ENCODE results near the gene ZNF165. TPM values are rescaled to one million over a fixed set of nuclear protein-coding genes. Genes with fewer than 3 reads are reported as not detected.
"Not testable (repeated sequence)": the region's sequence is repeated elsewhere in the genome, so short reads cannot be mapped to it uniquely, and the experiment has no call there.

Gene ZNF165
- polyA plus RNA-seq, 1 of the 3 experiments (the other 2 are of a cell fraction) = 0.25 TPM

DNA sequence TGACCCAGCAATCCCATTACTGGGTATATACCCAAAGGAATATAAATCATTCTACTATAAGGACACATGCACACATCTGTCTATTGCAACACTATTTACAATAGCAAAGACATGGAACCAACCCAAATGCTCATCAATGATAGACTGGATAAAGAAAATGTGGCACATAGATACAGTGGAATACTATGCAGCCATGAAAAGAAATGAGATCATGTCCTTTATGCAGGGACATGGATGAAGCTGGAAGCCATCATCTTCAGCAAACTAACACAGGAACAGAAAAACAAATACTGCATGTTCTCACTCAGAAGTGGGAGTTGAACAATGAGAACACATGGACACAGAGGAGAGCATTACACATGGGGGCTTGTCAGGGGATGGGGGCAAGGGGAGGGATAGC, 22.3 kb downstream of the ZNF165 start:
- DNase-seq; CTCF ChIA-PET; H3K9me2 ChIP-seq; H2AFZ ChIP-seq (ENCODE audit: low read depth); POLR2A ChIA-PET; H3K79me2 ChIP-seq (ENCODE audit: insufficient read depth); H4K20me1 ChIP-seq (ENCODE audit: insufficient read depth); H3K36me3 ChIP-seq (replicated peaks in 1 of 2; ENCODE audit: control insufficient read depth in 1 of 2, insufficient read depth in 2 of 2, low read length in 1 of 2); H3F3A ChIP-seq (replicated peaks; ENCODE audit: insufficient read depth); H3K4me1 ChIP-seq (ENCODE audit: control insufficient read depth in 1 of 2, insufficient read depth in 2 of 2, low read depth in 1 of 2, low read length in 1 of 2); H3K4me3 ChIP-seq (ENCODE audit: low read depth in 2 of 2, low read length in 1 of 2); H3K9ac ChIP-seq; H3K27ac ChIP-seq (ENCODE audit: low read depth in 2 of 2, low read length in 1 of 2); H3K4me2 ChIP-seq; H3K27me3 ChIP-seq (ENCODE audit: insufficient read depth); H3K9me3 ChIP-seq: not testable (repeated sequence)

DNA sequence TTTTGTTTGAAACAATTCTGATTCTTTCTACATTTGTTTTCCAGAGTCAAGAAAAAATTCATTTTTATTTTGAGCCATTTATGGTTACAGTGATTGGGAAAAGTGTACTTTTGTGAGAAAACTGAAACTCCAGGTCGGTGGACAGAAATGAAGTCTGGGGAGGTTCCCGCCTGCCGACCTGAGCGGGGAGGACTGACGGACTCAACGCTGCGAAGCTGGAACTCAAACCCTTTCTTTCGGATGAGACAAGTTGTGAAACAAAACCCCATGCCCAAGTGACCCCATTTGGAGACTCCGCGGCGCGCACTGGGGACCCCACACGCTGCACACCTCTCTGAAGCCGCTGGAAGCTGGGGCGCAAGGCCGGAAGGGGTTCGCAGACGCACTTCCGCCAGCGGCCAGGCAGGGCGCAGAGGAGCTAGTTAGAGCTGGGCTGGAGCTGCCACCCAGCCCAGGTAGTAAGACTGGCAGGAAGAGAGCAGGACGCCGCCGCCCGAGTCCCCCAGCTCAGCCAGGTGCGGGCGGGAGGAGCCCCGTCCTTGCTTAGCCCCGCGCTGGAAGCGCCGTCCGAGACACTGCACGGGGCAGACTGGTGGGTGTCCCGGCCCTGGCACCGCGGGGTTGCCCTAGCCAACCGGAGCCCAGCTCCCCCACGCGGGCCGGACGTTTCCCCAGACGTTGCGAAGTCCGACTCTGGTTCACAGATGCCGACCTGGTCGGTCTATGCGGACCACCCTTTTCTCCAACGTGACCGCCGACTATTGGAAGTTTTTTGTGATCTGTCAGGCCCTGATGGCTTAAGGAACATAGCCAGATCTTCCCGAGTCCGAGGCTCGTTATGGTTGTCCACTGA, 24.2 kb downstream of the ZNF165 start:
- no peaks in the 10 kb centered on the region for H3K9me2 ChIP-seq
- peak overlapping the region; percentile 75 for H3K4me2 ChIP-seq
- no peaks in the 10 kb centered on the region for H3K79me2 ChIP-seq (ENCODE audit: insufficient read depth)
- peak overlapping the region; percentile 24 to 86; a peak in 3 of 4 replicates for H3K27ac ChIP-seq (ENCODE audit: low read depth in 2 of 2, low read length in 1 of 2)
- H3K36me3 ChIP-seq (replicated peaks in 1 of 2; ENCODE audit: control insufficient read depth in 1 of 2, insufficient read depth in 2 of 2, low read length in 1 of 2) = no peaks in the 10 kb centered on the region
- H4K20me1 ChIP-seq (ENCODE audit: insufficient read depth) = no peaks in the 10 kb centered on the region
- H3F3A ChIP-seq (replicated peaks; ENCODE audit: insufficient read depth) = peaks cover 6% of the 10 kb centered on the region
- POLR2A ChIA-PET = interaction anchor here (0.6 to 1.2 kb wide), 15 partner anchors 10 to 819 kb away, joined by 3 to 7 read pairs (median 3); partner anchors contain the start of genes PGBD1, TRIM27, ZKSCAN4 and ZKSCAN8
- H2AFZ ChIP-seq (ENCODE audit: low read depth) = peak overlapping the region; percentile 96
- H3K27me3 ChIP-seq (ENCODE audit: insufficient read depth) = no peaks in the 10 kb centered on the region
- H3K9ac ChIP-seq = peak overlapping the region; percentile 35
- H3K9me3 ChIP-seq = no peaks in the 10 kb centered on the region
- peaks cover 0 to 3% of the 10 kb centered on the region in 2 experiments; a peak in 2 of 4 replicates for H3K4me1 ChIP-seq (ENCODE audit: control insufficient read depth in 1 of 2, insufficient read depth in 2 of 2, low read depth in 1 of 2, low read length in 1 of 2)
- peak; percentile 92 for DNase-seq
- H3K4me3 ChIP-seq (ENCODE audit: low read depth in 2 of 2, low read length in 1 of 2) = peak overlapping the region; percentile 65 to 74
- WGBS (ENCODE audit: low lambda C conversion rate) = 5% methylated on average over 22 of the region's 54 CpGs
- CTCF ChIA-PET = interaction anchor here (0.6 to 2.1 kb wide), 10 partner anchors 9 to 567 kb away, joined by 3 to 7 read pairs (median 4); partner anchors contain the start of gene ZKSCAN8
- TF ChIP-seq YY1 (IDR thresholded peaks at IDR 0.05; ENCODE audit: low read depth) (peak; percentile 38; the same call in 1 of the 2 replicates), NRF1 (IDR thresholded peaks at IDR 0.05; ENCODE audit: low read depth, low read length) (peak; percentile 18; the same call in 1 of the 2 replicates), EP300 (IDR thresholded peaks at IDR 0.05; ENCODE audit: borderline replicate concordance in 1 of 2, low read depth in 1 of 2, low read length in 1 of 2) (no peak), REST (IDR thresholded peaks at IDR 0.05; ENCODE audit: low read depth, low read length) (0 out of 2 replicates have a peak, but pooled peaks have one; percentile 35), JUND (IDR thresholded peaks at IDR 0.05) (no peak), SMC3 (IDR thresholded peaks at IDR 0.05; ENCODE audit: low read depth, low read length) (no peak), MEF2A (IDR thresholded peaks at IDR 0.05; ENCODE audit: borderline replicate concordance, low read depth) (no peak), GATA2 (CRISPR knock-in tag; IDR thresholded peaks at IDR 0.05) (no peak), TAF1 (IDR thresholded peaks at IDR 0.05; ENCODE audit: borderline replicate concordance, low read depth, low read length) (peak; percentile 93), FOSL2 (IDR thresholded peaks at IDR 0.05; ENCODE audit: borderline replicate concordance, low read depth) (no peak), RCOR1 (IDR thresholded peaks at IDR 0.05; ENCODE audit: low read length) (peak; percentile 11; the same call in 1 of the 2 replicates), CHD2 (IDR thresholded peaks at IDR 0.05; ENCODE audit: low read length, partially characterized antibody) (peak; percentile 43), POLR2AphosphoS5 (IDR thresholded peaks at IDR 0.05; ENCODE audit: low read depth, low read length) (peak; percentile 95), ZBTB33 (IDR thresholded peaks at IDR 0.05; ENCODE audit: borderline replicate concordance, low read depth) (no peak; the same call in 1 of the 2 replicates), SIN3A (IDR thresholded peaks at IDR 0.05; ENCODE audit: borderline replicate concordance, low read depth, low read length) (no peak), RXRA (IDR thresholded peaks at IDR 0.05; ENCODE audit: borderline replicate concordance, low read depth) (no peak), GABPA (IDR thresholded peaks at IDR 0.05; ENCODE audit: low read depth) (peak; percentile 85), TEAD4 (IDR thresholded peaks at IDR 0.05; ENCODE audit: borderline replicate concordance, insufficient read depth) (no peak), RAD21 (IDR thresholded peaks at IDR 0.05; ENCODE audit: low read length) (peak; percentile 17; the same call in 1 of the 2 replicates), TCF12 (IDR thresholded peaks at IDR 0.05) (peak; percentile 14; the same call in 1 of the 2 replicates)
- TF ChIP-seq, protein P1, sequence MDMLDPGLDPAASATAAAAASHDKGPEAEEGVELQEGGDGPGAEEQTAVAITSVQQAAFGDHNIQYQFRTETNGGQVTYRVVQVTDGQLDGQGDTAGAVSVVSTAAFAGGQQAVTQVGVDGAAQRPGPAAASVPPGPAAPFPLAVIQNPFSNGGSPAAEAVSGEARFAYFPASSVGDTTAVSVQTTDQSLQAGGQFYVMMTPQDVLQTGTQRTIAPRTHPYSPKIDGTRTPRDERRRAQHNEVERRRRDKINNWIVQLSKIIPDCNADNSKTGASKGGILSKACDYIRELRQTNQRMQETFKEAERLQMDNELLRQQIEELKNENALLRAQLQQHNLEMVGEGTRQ (IDR thresholded peaks at IDR 0.05; ENCODE audit: borderline replicate concordance, low read depth, low read length) = no peak
